Left renal pelvis (tissue), 4 donors: ENCODE results near the gene CLDN4. TPM values are rescaled to one million over a fixed set of nuclear protein-coding genes. Genes with fewer than 3 reads are reported as not detected.
A peak's percentile ranks its signal among the peaks of the same experiment; 100 is the strongest.
"Not testable (repeated sequence)": the region's sequence is repeated elsewhere in the genome, so short reads cannot be mapped to it uniquely, and the experiment has no call there.

Source experiments
- DNase-seq, 4 donors: peaks; one replicate each; pipeline ENCODE4 v3.0.0-alpha.2; 2013; ENCODE audit warnings: low read depth in 4 of 4, low spot score in 3 of 4
- polyA plus RNA-seq, 4 donors: library from polyadenylated mRNA; unstranded; fragments of 120-200 nt; gene quantifications; one replicate each; pipeline ENCODE4 v1.2.1, GENCODE V29; 2013; ENCODE audit not compliant: insufficient read length in 4 of 4

The CLDN4 gene
- polyA plus RNA-seq, 4 donors = 3.7 to 111 (median 66.3) TPM

DNA sequence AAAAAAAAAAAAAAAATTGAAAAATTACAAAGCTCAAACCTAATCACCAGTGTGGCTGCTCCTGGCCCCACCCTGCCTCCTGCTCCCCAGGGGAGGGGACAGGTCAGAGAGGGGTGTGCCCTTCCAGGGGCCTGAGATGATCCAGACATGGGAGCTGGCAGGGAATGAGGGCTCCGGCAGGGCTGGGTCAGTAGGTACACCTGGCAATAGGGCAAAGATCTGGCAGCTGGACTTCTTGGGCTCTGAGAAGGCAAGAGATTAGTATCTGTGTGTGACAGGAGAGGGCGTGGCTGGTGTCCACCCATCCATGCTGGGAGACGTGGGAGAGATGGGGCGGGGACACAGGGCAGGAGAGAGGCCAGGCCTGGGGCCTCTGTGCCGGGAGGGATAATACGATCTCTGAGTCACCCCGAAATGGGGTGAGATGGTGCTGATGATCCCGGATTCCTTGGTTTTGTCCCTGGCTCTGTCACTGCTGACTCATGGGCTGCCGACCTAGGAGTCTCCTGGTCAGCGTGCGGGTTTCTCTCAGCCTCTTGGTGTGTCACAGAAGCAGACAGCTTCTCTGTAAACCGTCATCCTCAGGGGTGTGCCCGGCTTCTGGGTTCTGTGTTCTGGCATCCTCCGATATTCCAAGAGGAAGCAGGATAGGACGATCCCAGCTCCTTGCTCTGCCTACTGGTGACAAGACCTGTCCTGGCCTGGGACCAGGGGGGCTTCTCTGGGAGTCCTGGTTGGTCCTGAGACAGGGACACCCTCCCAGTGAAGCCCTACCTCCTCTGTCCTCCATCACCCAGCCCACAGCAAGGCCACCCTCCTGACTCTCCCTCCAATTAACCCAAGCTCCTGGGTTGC lies 8.2 kb upstream of the CLDN4 start:
- peak in 2 of 4 donors; percentile 62 to 76 for DNase-seq

DNA sequence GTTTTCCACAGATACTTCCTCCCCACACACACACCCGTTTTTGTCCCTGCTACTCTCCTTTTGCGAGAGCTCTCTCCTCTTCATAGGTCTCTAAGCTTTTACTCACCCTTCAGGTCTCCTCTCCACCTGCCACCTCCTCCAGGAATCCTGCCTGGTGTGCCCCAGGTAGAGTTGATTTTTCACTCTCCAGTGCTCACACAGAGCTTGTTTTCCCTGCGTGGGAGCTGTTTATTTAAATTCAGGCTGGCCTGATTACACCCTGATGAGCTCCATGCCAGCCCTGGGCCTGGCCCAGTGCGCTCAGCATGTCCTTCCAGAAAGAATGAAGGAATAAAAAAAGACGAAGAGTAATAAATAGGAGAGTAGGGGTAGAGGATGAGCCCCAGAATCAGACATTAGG lies 7.5 kb upstream of the CLDN4 start:
- no peak for DNase-seq

DNA sequence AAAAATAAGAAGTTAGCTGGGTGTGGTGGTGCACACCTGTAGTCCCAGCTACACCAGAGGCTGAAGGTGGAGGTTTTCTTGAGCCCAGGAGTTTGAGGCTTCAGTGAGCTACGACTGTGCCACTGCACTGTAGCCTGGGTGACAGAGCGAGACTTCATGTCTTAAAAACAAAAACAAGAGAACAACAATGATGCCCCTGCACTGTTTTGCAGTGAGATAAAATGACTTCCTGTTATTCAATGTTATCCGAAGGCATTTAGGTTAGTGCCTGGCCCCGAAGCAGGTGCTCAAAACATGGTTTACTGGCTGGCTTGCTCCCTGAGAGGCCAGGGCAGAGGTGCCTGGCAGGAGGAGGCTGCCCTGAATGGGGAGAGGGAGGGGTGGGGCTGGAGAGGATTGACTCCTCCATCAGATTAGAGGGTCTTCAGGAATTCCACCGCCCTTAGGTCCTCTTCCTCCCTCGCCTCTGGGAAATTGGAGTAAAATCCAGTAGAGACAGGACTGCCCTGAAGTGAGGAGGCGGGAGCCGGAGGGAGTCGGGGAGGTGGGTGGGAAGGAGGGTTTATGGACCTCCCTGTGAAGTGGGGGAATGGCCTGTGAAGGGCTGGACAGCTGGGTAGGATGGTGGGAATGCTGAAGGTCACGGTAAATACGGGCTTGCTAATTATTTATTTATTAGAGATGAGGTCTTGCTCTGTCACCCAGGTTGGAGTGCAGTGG lies 6.8 kb upstream of the CLDN4 start:
- no peak for DNase-seq

DNA sequence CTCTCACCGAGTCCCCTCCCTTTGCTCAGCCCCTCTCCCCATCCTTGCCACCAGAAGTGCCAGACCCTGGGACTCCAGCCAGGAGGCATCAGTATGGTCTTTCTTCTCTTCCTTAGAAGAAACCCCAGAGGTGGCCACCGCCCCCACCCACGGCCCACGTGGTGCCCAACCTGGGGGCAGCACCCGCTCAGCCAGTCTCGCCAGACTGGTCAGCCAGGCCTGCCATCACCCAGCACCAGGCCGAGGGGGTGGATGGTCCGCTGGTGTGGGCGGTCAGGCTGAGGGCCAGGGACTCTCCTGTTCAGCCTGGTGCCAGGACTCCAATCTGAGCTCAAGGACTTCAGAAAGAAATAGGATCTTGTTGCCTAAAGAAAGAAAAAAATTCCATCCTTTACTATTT lies 5.8 kb upstream of the CLDN4 start:
- no peak for DNase-seq

DNA sequence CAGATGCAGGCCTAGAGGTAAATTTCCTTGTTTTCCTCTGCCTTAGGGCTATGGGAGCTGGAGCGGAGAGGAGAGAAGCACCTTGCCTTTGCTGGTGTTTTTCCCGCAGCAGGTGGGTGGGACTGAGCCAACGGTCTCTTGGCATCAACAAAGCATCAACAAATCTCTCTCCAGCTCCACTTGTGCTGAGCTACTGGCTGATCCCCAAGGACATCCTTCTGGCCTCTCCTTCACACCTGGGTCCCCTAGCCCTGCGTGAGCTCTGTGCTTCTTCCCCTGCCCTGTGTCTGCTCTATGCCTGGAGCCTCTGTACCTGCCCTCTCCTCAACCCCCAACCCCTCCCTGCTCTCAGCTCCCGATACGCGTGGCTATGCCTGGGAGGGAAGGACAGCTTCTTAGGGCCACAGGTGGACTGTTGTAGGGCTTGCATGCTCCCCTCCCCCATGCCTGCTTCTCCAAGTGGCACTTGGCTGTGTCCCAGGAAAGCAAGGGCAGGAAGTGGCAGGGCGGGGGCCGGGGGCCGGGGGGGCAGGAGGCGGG lies 3.2 kb upstream of the CLDN4 start:
- DNase-seq = no peak

DNA sequence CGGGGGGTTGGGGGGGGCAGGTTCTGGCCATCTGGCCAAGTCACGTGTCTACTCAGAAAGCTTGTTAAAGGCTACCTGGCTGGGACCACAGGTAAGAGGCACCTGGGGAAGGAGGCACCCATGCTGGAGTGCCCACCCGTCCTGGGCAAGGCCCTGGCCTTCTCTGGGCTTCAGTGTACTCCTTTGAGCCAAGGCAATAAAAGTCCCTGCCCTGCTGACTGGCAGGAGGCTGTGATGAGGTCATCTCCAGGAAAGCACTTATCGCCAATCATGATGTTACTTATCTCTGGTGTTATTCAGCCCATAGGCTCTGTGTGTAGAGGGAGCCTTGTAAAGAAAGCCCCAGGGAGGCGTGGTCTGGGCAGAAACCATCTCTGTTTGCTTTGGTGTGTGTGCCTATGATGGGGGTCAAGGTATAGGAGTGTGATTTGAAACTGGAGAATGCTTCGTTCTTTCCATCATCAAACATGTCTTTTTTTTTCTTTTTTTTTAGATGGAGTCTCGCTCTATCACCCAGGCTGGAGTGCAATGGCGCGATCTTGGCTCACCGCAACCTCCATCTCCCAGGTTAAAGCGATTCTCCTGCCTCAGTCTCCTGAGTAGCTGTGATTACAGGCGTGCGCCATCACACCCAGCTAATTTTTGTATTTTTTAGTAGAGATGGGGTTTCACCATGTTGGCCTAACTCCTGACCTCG lies 2.5 kb upstream of the CLDN4 start:
- no peak for DNase-seq

DNA sequence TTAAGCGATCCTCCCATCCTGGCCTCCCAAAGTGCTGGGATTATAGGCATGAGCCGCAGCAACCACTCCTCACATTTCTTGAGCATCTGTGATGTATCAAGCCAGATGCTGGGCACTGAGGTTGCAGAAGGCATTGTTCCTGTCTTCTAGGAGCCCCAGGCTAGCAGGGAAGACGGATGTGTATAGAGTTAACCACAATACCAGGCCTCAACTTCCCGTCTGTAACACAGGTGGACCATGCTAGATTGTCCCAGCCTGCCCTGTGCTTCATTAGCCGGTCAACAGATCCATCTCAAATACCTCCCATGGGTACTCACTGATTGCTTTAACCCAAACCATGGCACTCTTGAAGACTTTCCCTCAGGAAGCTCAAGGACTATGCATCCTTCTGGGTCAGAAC lies 1.8 kb upstream of the CLDN4 start:
- no peak for DNase-seq

DNA sequence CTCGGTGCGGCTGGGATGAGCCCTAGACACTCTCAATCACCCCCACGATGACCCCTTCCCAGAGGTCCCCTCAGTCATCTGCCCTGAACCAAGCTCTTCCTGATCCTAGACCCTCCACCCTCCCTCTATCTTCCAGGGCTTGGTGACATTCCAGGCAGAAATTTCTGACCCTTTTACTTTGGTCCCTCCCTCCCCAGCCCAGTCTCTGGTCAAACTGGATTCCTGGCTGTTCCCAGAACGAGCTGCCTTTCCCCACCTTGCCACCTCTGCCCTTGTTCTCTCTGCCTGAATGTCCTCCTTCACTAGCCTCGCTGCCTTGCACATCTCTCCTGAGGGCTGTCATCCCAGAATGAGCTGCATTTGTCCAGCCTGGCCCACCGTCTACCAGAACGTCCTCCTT lies 1.3 kb upstream of the CLDN4 start:
- DNase-seq = no peak

DNA sequence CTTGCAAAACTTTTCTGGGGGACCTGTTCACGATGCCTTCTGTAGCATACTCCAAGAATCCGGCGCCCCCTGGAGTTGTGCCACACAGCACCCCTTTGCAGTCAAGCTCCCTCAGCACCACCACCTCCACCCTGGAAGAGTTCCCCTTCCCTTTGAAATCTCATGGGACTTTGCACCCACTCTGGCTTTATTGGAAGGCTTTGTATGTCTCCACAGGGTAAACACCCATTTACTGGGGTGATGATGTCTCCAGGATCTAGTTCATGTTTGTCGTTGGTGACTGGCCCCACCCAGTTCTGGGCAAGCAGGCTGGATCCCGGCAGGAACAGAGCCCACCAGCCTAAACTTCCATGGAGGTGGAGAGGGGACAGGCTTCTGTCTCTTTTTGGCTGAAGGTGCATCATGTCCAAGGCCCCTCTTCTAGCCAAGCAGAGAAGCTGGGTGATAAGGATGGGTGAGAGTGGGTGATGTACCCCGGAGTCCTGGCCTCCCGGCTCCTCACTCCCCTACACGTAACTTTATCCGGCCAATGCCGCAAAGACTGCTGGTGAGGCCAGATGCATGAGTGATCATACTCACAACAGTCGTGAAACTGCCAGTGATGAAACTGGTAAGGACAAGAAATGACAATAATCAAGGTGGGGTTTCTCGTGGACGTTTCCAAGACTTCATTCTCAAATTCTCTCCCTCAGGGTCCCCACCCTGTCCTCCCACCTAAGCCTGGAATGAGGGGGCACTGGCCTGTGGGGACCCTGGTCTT lies 695 bp upstream of the CLDN4 start:
- DNase-seq = no peak

DNA sequence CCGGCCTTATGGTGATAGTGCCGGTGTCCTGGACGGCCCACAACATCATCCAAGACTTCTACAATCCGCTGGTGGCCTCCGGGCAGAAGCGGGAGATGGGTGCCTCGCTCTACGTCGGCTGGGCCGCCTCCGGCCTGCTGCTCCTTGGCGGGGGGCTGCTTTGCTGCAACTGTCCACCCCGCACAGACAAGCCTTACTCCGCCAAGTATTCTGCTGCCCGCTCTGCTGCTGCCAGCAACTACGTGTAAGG lies 713 bp downstream of the CLDN4 start:
- no peak for DNase-seq

DNA sequence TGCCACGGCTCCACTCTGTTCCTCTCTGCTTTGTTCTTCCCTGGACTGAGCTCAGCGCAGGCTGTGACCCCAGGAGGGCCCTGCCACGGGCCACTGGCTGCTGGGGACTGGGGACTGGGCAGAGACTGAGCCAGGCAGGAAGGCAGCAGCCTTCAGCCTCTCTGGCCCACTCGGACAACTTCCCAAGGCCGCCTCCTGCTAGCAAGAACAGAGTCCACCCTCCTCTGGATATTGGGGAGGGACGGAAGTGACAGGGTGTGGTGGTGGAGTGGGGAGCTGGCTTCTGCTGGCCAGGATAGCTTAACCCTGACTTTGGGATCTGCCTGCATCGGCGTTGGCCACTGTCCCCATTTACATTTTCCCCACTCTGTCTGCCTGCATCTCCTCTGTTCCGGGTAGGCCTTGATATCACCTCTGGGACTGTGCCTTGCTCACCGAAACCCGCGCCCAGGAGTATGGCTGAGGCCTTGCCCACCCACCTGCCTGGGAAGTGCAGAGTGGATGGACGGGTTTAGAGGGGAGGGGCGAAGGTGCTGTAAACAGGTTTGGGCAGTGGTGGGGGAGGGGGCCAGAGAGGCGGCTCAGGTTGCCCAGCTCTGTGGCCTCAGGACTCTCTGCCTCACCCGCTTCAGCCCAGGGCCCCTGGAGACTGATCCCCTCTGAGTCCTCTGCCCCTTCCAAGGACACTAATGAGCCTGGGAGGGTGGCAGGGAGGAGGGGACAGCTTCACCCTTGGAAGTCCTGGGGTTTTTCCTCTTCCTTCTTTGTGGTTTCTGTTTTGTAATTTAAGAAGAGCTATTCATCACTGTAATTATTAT lies 1.2 kb downstream of the CLDN4 start:
- DNase-seq = no peak

DNA sequence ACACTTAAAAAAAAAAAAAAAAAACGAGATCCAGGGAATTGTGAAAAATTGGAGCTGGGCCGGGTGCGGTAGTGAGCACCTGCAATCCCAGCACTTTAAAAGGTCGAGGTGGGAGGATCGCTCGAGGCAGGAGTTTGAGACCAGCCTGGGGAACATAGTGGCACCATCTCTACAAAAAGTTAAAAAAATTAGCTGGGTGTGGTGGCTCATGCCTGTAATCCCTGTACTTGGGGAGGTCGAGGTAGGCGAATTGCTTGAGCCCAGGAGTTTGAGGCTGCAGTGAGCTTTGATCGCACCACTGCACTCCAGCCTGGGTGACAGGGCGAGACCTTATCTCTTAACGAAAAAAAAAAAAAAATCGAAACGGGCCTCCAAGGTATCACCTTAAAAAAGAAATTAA lies 2.0 kb downstream of the CLDN4 start:
- DNase-seq = no peak

DNA sequence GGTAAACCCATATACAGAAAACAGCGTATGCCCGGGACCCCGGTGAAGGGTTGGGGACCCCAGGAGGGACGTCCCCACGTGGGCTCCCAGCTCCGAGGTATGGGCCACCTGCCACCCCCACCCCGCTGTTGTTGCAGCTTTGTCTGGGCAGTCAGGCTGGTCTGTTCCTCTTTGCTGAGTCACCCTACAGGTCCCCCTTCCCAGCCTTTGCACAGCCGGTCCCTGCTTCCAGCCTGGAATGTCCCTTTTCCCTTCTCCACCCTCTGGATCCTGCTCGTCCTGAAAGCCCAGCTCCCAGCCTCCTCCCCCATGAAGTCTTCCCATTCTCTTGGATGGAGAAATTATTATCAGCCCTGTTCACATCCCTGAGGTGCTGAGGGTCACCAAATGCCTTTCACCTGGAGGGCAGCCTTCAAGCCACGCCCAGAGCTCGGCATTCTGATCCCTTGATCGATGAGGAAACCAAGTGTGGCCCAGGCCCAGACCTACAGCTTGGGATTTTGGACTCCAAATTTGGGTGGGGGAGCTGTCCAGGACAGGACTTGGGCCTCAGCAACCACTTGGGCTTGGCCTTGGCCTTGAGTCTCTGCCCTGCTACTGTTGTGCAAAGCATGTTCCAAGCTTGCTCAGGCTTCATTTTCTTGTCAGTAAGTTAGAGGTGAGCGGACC lies 2.6 kb downstream of the CLDN4 start:
- no peak for DNase-seq

DNA sequence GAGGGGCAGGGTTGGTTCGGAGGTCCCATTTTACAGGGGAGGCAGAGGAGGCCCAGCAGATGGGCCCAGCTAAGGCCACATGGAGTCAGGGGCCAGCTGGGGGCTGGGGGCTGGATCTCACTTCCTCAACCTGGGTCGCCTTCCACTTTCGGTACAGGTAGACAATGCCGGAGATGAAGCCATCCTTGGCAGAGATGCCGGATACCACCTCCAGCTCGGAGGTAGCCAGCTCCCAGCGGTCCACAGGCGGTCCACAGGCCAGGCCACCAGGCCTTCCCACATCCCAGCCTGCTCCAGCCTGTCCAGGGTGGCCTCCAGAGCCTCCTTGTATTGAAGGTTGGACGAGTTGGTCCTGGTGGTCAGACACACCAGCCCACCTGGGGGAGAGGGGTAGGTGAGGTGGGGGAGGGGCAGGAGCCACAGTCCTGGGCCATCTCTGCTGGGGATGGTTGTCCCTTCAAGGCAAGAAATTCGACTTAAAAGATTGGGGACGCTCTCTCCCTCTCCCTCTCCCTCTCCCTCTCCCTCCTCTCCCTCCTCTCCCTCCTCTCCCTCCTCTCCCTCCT lies 3.9 kb downstream of the CLDN4 start:
- no peak for DNase-seq

DNA sequence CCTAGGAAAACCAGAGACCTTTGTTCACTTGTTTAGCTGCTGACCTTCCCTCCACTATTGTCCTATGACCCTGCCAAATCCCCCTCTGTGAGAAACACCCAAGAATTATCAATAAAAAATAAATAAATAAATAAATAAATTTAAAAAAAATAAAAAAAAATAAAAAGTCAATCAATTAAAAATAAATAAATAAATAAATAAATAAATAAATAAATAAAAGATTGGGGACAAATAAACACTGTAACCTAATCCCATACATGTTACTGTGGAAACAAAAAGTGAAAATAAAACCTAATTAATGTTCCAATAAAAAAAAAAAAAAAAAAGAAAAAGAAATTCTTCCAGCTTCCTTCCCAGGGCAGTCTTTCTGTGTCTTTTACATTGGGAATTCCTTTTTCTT lies 6.4 kb downstream of the CLDN4 start:
- DNase-seq = not testable (repeated sequence)

DNA sequence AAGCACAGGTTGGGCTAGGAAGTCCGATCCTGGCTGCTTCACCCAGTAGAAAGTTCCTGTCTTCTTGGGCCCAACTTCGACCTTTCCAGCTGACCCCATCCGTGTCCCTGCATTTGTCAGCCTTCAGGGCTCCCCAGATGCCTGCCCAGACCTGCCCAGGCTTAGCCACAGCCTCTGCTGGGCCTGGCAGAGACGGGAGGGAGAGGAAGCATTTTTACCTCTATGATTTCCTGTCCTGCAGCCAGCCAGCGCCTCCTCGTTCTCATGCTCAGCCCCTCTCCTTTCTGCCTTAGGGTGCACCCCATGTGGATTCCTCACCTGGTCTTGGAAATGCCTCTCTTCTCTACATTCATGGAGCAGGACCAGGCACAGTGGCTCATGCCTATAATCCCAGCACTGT lies 7.8 kb downstream of the CLDN4 start:
- DNase-seq = no peak

DNA sequence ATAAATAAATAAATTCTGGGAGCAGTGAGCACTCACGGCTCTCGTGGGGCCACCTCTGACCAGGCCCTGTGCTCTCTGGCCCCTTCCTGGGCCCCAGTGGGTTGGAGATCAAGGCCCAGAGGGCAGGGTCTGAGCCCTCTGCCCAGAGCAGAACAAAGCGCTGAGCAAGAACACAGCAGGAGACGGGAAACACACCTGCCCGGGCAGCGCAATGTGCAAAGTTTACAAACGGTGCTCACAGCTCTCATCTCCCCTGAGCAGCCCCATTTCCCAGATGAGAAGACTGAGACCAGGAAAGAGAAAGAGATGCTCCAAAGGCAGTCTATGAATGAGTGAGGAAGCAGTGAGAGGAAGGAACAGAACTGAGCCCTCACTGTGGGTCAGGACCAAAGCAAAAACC lies 8.5 kb downstream of the CLDN4 start:
- no peak for DNase-seq

DNA sequence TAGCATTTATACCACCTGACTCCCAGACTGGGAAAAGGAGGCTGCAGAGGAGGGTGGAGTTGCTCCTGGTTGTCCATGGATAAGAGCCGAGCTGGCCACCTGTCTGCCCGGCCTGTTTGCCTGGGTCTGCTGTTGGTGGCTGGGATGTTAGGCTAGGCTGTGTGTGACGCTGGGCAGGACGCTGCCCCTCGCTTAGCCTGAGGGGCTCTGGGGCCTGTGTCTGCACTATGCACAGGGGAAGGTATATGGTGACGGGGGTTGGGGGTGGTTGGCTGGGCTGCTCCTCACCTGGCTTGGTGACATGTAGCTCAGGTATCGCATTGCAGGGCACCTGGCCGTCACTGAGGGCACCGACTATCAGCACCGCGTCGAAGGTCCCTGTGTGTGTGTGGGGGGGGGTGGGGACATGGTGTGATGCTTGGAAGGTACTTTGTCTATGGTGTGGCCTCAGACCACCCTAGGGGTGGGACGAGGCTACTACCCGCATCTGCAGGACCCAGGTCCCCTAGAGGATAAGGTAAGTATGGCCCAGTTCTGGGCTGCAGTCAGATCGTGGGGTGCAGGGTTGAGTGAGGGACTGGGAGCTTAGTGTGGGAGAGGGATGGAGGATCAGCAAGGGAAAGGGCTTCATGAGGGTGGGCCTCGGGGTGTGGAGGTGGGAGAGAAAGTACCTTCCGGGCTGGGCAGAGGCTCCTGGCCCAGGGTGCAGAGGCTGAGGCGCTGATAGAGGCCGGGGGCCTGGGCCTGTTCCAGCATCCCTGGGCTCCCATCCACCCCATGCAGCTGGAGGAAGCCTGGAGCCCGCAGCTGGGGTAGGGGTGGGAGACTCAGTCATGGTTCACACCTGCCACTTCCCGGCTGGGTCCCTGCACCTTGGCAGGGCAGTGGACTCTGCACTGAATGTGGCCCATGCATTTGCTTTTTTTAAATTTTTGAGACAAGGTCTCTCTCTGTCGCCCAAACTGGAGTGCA lies 9.2 kb downstream of the CLDN4 start:
- no peak for DNase-seq
